Chondrocyte (in vitro differentiated cells): ENCODE data around the gene RPRD1B. TPM values are rescaled to one million over a fixed set of nuclear protein-coding genes. Genes with fewer than 3 reads are reported as not detected.
A peak's percentile ranks its signal among the peaks of the same experiment; 100 is the strongest.
"Not testable (repeated sequence)": the region's sequence is repeated elsewhere in the genome, so short reads cannot be mapped to it uniquely, and the experiment has no call there.

Source experiments
- DNase-seq: peaks from one replicate; pipeline ENCODE4 v3.0.0; 2021; ENCODE audit warnings: mixed read lengths, low spot score
- H3K27ac Mint-ChIP-seq: one replicate; pipeline ENCODE4 v1.8.0; 2021; ENCODE audit warnings: mild to moderate bottlenecking, moderate library complexity, mixed read lengths; ENCODE audit not compliant: unreplicated experiment
- H3K27me3 Mint-ChIP-seq: 2 replicates; pipeline ENCODE4 v1.8.0; 2021; ENCODE audit warnings: low read depth, mixed read lengths
- H3K36me3 Mint-ChIP-seq: 2 replicates; pipeline ENCODE4 v1.8.0; 2021; ENCODE audit warnings: low read depth, mixed read lengths
- H3K4me1 Mint-ChIP-seq: 2 replicates; pipeline ENCODE4 v1.8.0; 2021; ENCODE audit warnings: low read depth, mild to moderate bottlenecking, mixed read lengths
- H3K4me3 Mint-ChIP-seq: one replicate; pipeline ENCODE4 v1.8.0; 2021; ENCODE audit warnings: mild to moderate bottlenecking, moderate library complexity, mixed read lengths; ENCODE audit not compliant: unreplicated experiment
- H3K9me3 Mint-ChIP-seq: 2 replicates; pipeline ENCODE4 v1.8.0; 2021; ENCODE audit warnings: low read depth, mixed read lengths
- CTCF ChIP-seq: fragments of 200-600 bp; sonication (generic); IDR thresholded peaks from 2 replicates; pipeline ENCODE4 v1.5.0; 2021; ENCODE audit warnings: antibody characterized with exemption, mild to moderate bottlenecking, moderate library complexity
- total RNA-seq: library from RNA; stranded (reverse); gene quantifications from 3 replicates; pipeline ENCODE4 v1.2.1, GENCODE V29; 2021

The RPRD1B gene
- total RNA-seq, 1 donor from 2014 or later = 16.9 TPM

DNA sequence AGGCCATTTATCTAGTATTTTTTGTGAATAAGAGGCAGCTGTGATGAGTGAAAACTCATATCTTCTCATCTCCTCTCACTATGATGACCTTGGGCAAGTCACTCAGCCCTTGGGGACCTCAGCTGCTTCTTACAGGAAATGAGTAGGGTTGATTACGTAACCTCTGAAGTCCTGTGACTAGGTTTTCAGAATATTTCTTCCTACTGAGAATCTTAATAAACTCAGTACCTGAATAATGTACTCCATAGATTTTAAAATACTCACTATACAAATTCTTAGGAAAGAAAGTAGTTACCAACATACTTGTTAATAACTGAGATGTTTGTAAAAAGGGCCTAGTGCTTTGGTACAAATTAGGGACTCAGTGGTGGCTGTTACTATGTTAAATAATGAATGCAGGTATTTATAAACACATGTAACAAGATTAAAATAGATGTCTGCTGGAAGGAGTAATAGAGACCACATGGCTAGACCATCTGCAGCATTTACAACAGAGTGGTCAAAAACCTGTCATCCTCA, 60.9 kb downstream of the RPRD1B start:
- H3K4me1 Mint-ChIP-seq = peaks cover 18% of the 10 kb centered on the region
- H3K27ac Mint-ChIP-seq = no peak overlapping the region
- no peaks in the 10 kb centered on the region for H3K27me3 Mint-ChIP-seq
- H3K9me3 Mint-ChIP-seq = peaks cover 5% of the 10 kb centered on the region
- peaks cover 11% of the 10 kb centered on the region for H3K36me3 Mint-ChIP-seq
- DNase-seq = no peak
- no peak for TF ChIP-seq CTCF
- no peak overlapping the region for H3K4me3 Mint-ChIP-seq

GRCh38 chr20:38095017-38095686, 61.6 kb downstream of the RPRD1B start:
- Mint-ChIP-seq H3K9me3 (peaks cover 12% of the 10 kb centered on the region), H3K36me3 (peaks cover 8% of the 10 kb centered on the region), H3K27ac (no peak overlapping the region), H3K27me3 (no peaks in the 10 kb centered on the region), H3K4me1 (peaks cover 25% of the 10 kb centered on the region), H3K4me3 (no peak overlapping the region)
- DNase-seq = no peak
- TF ChIP-seq CTCF = no peak

DNA sequence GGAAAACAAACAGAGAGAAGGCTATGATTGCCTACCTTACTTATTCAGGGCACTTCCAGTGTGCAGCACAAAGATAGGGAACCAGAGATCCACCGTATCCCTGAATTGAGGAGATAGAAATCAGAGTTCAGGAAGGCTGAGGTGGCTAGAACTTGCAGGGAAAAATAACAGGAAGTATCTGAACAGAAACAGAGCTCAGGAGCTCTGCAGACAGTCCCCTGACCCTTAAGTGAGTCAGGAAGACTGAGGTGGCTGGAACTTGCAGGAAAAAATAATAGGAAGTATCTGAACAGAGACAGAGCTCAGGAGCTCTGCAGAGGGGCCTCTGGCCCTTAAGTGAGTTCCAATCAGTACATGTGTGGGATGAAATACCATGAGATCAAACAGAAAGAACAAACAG, 65.4 kb downstream of the RPRD1B start:
- DNase-seq = no peak
- no peak overlapping the region for H3K4me3 Mint-ChIP-seq
- H3K27me3 Mint-ChIP-seq = no peaks in the 10 kb centered on the region
- peaks cover 39% of the 10 kb centered on the region for H3K4me1 Mint-ChIP-seq
- no peak for TF ChIP-seq CTCF
- H3K9me3 Mint-ChIP-seq = peaks cover 21% of the 10 kb centered on the region
- H3K27ac Mint-ChIP-seq = peak overlapping the region; percentile 37
- peaks cover 10% of the 10 kb centered on the region for H3K36me3 Mint-ChIP-seq

GRCh38 chr20:38102206-38102605, 68.7 kb downstream of the RPRD1B start:
- not testable (repeated sequence) for H3K27ac Mint-ChIP-seq, H3K4me3 Mint-ChIP-seq, H3K27me3 Mint-ChIP-seq, DNase-seq
- H3K9me3 Mint-ChIP-seq = peaks cover 23% of the 10 kb centered on the region
- H3K4me1 Mint-ChIP-seq = peaks cover 32% of the 10 kb centered on the region
- H3K36me3 Mint-ChIP-seq = peaks cover 12% of the 10 kb centered on the region

DNA sequence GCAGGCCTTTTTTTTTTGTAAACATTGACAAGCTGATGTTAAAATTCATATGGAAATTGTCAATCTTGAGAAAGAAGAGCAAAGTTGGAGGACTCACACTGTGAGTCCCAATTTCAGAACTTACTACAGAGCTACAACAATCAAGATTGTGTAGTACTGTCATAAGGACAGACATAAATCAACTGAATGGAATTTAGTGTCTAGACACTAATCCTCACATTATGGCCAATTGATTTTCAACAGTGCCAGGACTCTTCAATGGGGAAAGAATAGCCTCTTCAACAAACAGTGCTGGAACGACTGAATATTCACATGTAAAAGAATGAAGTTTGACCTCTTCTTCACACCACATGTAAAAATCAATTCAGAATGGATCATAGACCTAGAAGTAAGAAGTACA, 70.7 kb downstream of the RPRD1B start:
- peaks cover 19% of the 10 kb centered on the region for H3K9me3 Mint-ChIP-seq
- H3K27me3 Mint-ChIP-seq = no peaks in the 10 kb centered on the region
- DNase-seq = no peak
- H3K36me3 Mint-ChIP-seq = peaks cover 9% of the 10 kb centered on the region
- peaks cover 38% of the 10 kb centered on the region for H3K4me1 Mint-ChIP-seq
- TF ChIP-seq CTCF = no peak
- no peak overlapping the region for H3K4me3 Mint-ChIP-seq
- no peak overlapping the region for H3K27ac Mint-ChIP-seq

DNA sequence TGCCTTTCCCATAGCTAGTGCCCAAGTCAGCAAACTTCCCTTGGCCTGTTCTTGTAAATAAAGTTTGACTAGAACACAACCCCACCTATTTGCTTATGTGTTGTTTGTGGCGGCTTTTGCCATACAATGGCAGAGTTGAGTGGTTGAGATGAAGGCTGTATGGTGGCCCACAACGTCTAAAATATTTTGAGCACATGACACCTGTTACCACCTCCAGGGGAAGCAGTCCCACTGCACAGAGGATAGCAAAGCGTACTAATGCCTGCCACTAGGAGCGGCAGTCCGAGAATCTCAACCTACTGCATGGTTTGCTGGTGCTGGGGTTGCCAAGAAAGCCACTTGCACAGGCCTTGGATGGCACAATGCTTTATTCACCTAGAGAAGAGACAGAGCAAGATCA, 72.9 kb downstream of the RPRD1B start:
- Mint-ChIP-seq H3K4me3 (no peak overlapping the region), H3K4me1 (peaks cover 44% of the 10 kb centered on the region), H3K27ac (no peak overlapping the region), H3K27me3 (no peaks in the 10 kb centered on the region), H3K9me3 (peaks cover 2% of the 10 kb centered on the region), H3K36me3 (peaks cover 1% of the 10 kb centered on the region)
- no peak for DNase-seq
- no peak for TF ChIP-seq CTCF

DNA sequence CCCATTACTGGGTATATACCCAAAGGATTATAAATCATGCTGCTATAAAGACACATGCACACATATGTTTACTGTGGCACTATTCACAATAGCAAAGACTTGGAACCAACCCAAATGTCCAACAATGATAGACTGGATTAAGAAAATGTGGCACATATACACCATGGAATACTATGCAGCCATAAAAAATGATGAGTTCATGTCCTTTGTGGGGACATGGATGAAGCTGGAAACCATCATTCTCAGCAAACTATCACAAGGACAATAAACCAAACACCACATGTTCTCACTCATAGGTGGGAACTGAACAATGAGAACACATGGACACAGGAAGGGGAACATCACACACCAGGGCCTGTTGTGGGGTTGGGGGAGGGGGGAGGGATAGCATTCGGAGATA, 73.8 kb downstream of the RPRD1B start:
- peaks cover 40% of the 10 kb centered on the region for H3K4me1 Mint-ChIP-seq
- not testable (repeated sequence) for DNase-seq, H3K9me3 Mint-ChIP-seq, H3K36me3 Mint-ChIP-seq, H3K27ac Mint-ChIP-seq, H3K27me3 Mint-ChIP-seq, H3K4me3 Mint-ChIP-seq

DNA sequence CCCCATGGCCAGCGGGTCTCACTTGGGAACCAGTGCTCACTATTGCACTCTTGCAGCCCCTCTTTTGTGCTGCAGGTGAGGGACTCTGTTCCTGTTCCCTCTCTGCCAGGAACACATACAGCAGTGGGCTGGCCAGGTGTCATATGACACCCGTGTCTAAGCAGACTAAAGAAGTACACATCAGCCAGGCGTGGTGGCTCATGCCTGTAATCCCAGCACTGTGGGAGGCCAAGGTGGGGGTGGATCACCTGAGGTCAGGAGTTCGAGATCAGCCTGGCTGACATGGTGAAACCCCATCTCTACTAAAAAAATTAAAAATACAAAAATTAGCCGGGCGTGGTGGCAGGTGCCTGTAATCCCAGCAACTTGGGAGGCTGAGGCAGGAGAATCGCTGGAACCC, 74.4 kb downstream of the RPRD1B start:
- peaks cover 36% of the 10 kb centered on the region for H3K4me1 Mint-ChIP-seq
- H3K4me3 Mint-ChIP-seq, H3K9me3 Mint-ChIP-seq, H3K27ac Mint-ChIP-seq, H3K36me3 Mint-ChIP-seq, DNase-seq, H3K27me3 Mint-ChIP-seq: not testable (repeated sequence)
